Fibroblast of the aortic adventitia (primary cell): ENCODE results near the gene GGT7. TPM values are rescaled to one million over a fixed set of nuclear protein-coding genes. Genes with fewer than 3 reads are reported as not detected.

Source experiments
- DNase-seq: peaks from one replicate; pipeline ENCODE4 v3.0.0-alpha.2; 2010; ENCODE audit warnings: low read depth
- H3K4me3 ChIP-seq: 2 replicates; pipeline ENCODE4 v1.5.1; 2011; ENCODE audit warnings: low read depth, mild to moderate bottlenecking, control low read depth, low read length, moderate library complexity
- total RNA-seq: library from RNA; depleted of rRNA; stranded (reverse); fragments of >200 nt; gene quantifications from 2 replicates; pipeline ENCODE4 v1.2.3, GENCODE V29; 2012; ENCODE audit warnings: low replicate concordance
- TF ChIP-seq, protein P1 (sequence below): IDR thresholded peaks from 2 replicates; pipeline ENCODE4 v1.5.1; 2011; ENCODE audit warnings: mild to moderate bottlenecking, low read length, control low read depth, inconsistent platforms; ENCODE audit not compliant: insufficient read depth

Gene GGT7
- total RNA-seq, 1 donor = 6.5 TPM

DNA sequence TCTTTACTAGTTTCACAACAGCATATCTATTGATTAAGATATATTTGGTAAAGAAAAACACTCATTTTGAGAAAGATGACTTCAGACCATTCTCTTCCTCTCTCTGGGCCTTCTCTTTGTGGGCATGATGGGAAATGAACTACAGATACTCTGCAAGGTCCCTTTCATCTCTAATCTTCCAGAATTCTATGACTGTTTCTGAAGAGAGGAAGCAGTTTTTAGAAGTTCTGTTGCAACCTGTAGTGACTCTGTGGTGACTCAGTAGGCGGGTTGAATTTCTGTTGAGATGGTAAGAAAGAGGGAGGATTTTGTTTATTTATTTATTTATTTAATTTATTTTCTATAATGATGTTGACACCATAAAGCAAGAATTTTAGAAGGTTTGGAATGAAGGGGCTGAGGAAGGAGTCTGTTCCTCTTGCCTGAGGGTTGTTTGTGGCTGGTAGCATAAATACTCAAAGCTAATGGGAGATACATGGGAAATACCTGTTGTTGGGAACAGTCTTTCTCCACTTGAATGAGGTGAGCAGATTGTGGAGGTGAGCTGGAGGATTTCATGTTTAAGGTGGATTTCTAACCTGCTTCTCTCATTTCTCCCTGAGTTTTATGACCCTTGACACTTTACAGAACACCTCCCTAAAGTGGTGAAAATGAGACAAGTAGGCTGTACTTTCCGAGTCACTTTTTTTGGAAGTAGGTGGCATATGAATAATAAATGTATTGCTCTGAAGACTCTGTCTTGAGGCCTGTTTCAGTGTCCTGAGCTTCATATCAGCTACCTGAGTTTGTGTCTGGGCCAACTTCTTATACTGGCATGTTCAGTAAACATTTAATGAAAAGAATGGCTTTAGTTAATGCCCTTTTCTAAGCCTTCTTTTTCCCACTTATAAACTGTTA, 18.8 kb upstream of the GGT7 start:
- TF ChIP-seq, protein P1, sequence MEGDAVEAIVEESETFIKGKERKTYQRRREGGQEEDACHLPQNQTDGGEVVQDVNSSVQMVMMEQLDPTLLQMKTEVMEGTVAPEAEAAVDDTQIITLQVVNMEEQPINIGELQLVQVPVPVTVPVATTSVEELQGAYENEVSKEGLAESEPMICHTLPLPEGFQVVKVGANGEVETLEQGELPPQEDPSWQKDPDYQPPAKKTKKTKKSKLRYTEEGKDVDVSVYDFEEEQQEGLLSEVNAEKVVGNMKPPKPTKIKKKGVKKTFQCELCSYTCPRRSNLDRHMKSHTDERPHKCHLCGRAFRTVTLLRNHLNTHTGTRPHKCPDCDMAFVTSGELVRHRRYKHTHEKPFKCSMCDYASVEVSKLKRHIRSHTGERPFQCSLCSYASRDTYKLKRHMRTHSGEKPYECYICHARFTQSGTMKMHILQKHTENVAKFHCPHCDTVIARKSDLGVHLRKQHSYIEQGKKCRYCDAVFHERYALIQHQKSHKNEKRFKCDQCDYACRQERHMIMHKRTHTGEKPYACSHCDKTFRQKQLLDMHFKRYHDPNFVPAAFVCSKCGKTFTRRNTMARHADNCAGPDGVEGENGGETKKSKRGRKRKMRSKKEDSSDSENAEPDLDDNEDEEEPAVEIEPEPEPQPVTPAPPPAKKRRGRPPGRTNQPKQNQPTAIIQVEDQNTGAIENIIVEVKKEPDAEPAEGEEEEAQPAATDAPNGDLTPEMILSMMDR = no peak
- no peak overlapping the region for H3K4me3 ChIP-seq
- peak; percentile 83 for DNase-seq

GRCh38 chr20:34888468-34888867, 15.8 kb upstream of the GGT7 start:
- TF ChIP-seq, protein P1 = no peak
- no peak for DNase-seq
- H3K4me3 ChIP-seq = no peak overlapping the region

DNA sequence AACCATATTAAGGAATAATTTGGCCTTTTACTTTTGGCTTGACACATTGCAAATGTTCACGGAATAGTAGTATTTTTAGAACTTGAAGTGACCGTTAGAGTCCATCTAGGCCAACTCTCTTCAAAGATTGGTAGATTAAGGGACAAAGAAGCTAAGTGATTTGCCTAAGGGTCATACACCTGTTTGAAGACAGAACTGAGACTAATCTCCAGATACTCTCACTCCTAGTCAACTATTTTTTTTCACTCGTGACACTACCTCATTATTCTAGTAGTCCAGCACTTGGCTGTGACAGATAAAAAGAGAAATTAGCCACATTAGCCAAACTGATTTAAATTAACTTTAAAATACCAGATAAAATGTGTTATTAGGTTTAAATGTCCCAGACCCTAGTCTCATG, 14.4 kb upstream of the GGT7 start:
- H3K4me3 ChIP-seq = no peak overlapping the region
- TF ChIP-seq, protein P1 = no peak
- no peak for DNase-seq

DNA sequence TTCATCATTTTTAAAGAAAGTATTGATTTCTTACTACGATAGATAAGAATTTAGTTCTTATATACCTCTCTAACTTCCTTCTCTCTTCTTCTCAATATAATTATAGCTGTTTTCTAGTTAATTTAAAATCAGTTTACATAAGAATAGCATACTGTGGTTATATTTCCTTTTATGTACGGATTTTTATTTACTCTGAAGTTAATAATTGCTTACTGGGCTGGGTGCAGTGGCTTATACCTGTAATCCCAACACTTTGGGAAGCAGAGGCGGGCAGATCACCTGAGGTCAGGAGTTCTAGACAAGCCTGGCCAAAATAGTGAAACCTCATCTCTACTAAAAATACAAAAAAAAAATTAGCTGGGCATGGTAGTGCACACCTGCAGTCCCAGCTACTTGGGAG, 13.5 kb upstream of the GGT7 start:
- DNase-seq = no peak
- TF ChIP-seq, protein P1 = no peak
- H3K4me3 ChIP-seq = no peak overlapping the region

DNA sequence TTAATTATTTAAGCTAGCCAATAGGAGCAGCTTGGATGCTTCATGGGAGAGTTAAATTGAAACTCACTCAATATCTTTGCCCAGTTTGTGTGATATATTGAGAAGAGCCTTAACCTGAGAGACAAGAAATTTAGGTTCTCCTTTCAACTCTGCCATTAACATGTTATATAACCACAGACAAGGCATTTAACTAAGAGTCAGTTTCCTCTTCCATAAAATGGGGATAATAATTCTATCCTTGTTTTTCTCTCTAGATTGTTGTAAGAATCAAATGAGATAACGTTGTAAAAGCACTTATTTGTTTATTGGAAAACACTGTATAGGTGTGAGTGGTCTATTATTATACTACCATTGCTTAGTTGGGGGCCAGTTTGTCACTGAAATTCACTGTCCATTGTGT, 11.6 kb upstream of the GGT7 start:
- TF ChIP-seq, protein P1 = no peak
- H3K4me3 ChIP-seq = no peak overlapping the region
- DNase-seq = no peak

DNA sequence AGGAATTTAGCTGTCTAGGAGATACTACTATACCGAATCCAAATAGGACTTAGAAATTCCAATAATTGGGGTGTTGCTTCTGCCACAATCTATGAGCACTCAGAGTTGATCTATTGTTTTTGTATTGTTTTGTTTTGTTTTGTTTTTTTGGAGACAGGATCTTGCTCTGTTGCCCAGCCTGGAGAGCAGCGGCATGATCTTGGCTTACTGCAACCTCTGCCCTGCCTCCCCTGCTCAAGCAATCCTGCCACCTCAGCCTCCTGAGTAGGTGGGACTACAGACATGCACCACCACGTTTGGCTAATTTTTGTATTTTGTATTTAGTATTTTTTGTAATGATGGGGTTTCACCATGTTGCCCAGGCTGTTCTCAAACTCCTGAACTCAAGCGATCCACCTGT, 11.2 kb upstream of the GGT7 start:
- TF ChIP-seq, protein P1 = no peak
- no peak for DNase-seq
- no peak overlapping the region for H3K4me3 ChIP-seq

GRCh38 chr20:34883087-34883688, 10.5 kb upstream of the GGT7 start:
- TF ChIP-seq, protein P1 = no peak

More at GRCh38 chr20:34883087-34883688, 10.5 kb upstream of the GGT7 start:
- no peak for DNase-seq
- H3K4me3 ChIP-seq = no peak overlapping the region
